ENCODE data around the gene PCDHGA5.
"Not testable (repeated sequence)": the region's sequence is repeated elsewhere in the genome, so short reads cannot be mapped to it uniquely, and the experiment has no call there.

PCDHGA5 gene

DNA sequence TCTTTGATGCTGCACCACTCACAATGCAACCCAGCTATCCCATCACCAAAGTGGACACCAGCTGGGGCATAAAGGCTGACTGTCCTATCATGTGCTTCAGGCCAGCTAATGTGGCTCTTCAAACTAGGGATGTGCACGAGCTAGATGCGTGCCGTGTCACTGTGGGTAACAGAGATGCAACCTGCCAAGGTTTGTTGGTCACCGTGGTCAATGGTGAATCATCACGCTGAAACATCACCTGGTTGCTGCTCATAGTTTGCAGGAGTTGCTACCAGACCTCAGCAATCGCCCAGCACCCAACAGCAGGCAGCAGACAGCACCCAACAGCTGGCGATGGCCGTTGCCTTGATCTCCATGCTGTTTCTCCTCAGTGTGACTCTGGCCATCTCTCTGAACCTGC is 35.7 kb upstream of the PCDHGA5 start:
- TF ChIP-seq CTCF (conservative IDR thresholded peaks at IDR 0.05), result no peak
- no peak overlapping the region for H3K27ac ChIP-seq

GRCh38 chr5:141330299-141331080 is 33.5 kb upstream of the PCDHGA5 start, which contains the start of gene PCDHGA1:
Gene PCDHGA1, plus strand, starts transcription at chr5:141330514.
- H3K27ac ChIP-seq, result peak within 1 kb of the TSS; percentile 26; the same call in 1 of the 2 replicates
- TF ChIP-seq CTCF (conservative IDR thresholded peaks at IDR 0.05), result peak; percentile 81

DNA sequence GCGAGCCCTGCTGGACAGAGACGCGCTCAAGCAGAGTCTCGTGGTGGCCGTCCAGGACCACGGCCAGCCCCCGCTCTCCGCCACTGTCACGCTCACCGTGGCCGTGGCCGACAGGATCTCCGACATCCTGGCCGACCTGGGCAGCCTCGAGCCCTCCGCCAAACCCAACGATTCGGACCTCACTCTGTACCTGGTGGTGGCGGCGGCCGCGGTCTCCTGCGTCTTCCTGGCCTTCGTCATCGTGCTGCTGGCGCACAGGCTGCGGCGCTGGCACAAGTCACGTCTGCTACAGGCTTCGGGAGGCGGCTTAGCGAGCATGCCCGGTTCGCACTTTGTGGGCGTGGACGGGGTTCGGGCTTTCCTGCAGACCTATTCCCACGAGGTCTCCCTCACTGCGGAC is 31.4 kb upstream of the PCDHGA5 start:
- not testable (repeated sequence) for H3K27ac ChIP-seq

DNA sequence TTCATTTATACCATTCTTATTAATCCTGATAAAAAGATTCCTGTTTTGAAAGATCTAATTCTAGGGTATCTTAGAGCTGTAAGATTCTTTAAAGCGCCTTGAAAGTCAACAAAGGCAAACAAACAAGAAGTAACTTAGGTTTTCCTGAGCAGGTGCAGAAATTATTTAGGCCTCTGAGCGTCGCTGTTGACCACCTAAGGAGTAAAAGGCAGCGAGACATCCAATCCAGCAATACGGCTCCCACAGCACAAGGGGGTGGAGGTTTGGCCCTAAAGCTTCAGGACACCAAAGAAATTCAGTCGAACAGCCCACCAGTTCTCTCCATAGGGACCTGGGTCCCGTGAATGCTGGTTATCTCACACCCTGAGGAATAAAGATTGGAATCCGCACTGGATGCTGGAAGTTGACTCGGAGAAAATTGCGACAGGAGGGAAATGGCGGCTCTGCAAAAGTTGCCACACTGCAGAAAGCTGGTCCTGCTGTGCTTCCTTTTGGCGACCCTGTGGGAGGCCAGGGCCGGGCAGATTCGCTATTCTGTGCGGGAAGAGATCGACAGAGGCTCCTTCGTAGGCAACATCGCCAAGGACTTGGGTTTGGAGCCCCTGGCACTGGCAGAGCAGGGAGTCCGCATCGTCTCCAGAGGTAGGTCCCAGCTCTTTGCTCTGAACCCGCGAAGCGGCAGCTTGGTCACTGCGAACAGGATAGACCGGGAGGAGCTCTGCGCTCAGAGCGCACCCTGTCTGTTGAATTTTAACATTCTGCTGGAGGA is 25.2 kb upstream of the PCDHGA5 start, which contains the start of gene PCDHGA2:
Gene PCDHGA2 (plus strand): TSS at position 223 of the 769 bp plus-strand sequence.
- H3K27ac ChIP-seq, result peak within 1 kb of the TSS; percentile 11; the same call in 1 of the 2 replicates
- peak; percentile 75 for TF ChIP-seq CTCF (conservative IDR thresholded peaks at IDR 0.05)

DNA sequence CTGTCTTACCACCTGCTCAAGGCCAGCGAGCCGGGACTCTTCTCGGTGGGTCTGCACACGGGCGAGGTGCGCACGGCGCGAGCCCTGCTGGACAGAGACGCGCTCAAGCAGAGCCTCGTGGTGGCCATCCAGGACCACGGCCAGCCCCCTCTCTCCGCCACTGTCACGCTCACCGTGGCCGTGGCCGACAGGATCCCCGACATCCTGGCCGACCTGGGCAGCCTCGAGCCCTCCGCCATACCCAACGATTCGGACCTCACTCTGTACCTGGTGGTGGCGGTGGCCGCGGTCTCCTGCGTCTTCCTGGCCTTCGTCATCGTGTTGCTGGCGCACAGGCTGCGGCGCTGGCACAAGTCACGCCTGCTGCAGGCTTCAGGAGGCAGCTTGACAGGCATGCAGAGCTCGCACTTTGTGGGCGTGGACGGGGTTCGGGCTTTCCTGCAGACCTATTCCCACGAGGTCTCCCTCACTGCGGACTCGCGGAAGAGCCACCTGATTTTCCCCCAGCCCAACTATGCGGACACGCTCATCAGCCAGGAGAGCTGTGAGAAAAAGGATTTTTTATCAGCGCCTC is 23.1 kb upstream of the PCDHGA5 start:
- H3K27ac ChIP-seq, result not testable (repeated sequence)

- no peak overlapping the region for H3K27ac ChIP-seq
- TF ChIP-seq CTCF (conservative IDR thresholded peaks at IDR 0.05), result no peak
These were observed 21.2 kb upstream of the PCDHGA5 start for GRCh38 chr5:141342773-141343172.

GRCh38 chr5:141343242-141343952 is 20.6 kb upstream of the PCDHGA5 start, which contains the start of gene PCDHGA3:
Gene PCDHGA3, plus strand, starts transcription at chr5:141343829. Its CDS starts 205 bp downstream, at chr5:141344034.
- H3K27ac ChIP-seq, result no peak within 1 kb of the TSS
- TF ChIP-seq CTCF (conservative IDR thresholded peaks at IDR 0.05), result no peak; the same call in 1 of the 2 replicates

DNA sequence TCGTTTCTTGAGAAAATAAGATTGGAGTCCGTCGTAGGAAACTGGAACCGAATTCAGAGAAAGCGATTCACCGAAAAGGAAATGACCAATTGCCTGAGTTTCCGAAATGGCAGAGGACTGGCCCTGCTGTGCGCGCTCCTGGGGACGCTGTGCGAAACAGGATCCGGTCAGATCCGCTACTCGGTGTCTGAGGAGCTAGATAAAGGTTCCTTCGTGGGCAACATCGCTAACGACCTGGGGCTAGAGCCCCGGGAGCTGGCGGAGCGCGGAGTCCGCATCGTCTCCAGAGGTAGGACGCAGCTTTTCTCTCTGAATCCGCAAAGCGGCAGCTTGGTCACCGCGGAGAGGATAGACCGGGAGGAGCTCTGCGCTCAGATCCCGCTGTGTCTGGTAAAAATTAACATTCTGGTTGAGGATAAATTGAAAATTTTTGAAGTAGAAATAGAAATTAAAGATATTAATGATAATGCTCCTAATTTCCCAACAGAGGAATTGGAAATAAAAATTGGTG is 20.0 kb upstream of the PCDHGA5 start:
- H3K27ac ChIP-seq, result no peak overlapping the region
- no peak for TF ChIP-seq CTCF (conservative IDR thresholded peaks at IDR 0.05)
